OCI-LY1 (cell line): ENCODE measurements around the gene ZNF484.

Source experiments
- EZH2 ChIP-seq: fragments of 200-600 bp; sonication (generic), shearing (Covaris generic); IDR thresholded peaks from 2 replicates; pipeline ENCODE4 v1.8.0; 2017; ENCODE audit warnings: borderline replicate concordance, mixed run types, mild to moderate bottlenecking, antibody characterized with exemption, low read length, moderate library complexity, mixed read lengths
- TF ChIP-seq, protein P1 (sequence below): fragments of 200-600 bp; sonication (generic), shearing (Covaris generic); IDR thresholded peaks from 2 replicates; pipeline ENCODE4 v1.5.1; 2017; ENCODE audit warnings: mild to moderate bottlenecking, antibody characterized with exemption, low read length, moderate library complexity, mixed read lengths

DNA sequence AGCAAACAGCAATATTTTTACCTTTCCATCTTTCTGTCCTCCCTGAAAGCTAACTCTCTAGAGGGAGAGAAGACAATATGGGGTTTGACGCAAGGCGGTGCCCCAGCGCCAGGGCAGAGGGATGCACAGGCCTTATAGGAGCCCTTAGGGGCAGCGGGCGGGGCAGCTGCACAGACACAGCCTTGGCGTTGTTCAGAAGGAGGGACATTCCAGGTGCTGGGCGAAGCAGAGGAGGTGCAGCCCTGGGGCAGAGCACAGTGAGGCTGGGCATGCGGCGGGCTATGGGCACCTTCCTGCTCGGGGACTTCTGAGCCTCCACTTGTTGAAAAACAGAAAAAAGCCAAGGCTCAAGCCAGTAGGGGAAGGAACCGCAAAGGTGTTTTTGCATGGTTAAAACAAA, 79.5 kb downstream of the ZNF484 start:
- TF ChIP-seq, protein P1, sequence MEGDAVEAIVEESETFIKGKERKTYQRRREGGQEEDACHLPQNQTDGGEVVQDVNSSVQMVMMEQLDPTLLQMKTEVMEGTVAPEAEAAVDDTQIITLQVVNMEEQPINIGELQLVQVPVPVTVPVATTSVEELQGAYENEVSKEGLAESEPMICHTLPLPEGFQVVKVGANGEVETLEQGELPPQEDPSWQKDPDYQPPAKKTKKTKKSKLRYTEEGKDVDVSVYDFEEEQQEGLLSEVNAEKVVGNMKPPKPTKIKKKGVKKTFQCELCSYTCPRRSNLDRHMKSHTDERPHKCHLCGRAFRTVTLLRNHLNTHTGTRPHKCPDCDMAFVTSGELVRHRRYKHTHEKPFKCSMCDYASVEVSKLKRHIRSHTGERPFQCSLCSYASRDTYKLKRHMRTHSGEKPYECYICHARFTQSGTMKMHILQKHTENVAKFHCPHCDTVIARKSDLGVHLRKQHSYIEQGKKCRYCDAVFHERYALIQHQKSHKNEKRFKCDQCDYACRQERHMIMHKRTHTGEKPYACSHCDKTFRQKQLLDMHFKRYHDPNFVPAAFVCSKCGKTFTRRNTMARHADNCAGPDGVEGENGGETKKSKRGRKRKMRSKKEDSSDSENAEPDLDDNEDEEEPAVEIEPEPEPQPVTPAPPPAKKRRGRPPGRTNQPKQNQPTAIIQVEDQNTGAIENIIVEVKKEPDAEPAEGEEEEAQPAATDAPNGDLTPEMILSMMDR: no peak
- no peak for TF ChIP-seq EZH2
